Measurements from ENCODE around the gene TBRG4.

TBRG4 gene

DNA sequence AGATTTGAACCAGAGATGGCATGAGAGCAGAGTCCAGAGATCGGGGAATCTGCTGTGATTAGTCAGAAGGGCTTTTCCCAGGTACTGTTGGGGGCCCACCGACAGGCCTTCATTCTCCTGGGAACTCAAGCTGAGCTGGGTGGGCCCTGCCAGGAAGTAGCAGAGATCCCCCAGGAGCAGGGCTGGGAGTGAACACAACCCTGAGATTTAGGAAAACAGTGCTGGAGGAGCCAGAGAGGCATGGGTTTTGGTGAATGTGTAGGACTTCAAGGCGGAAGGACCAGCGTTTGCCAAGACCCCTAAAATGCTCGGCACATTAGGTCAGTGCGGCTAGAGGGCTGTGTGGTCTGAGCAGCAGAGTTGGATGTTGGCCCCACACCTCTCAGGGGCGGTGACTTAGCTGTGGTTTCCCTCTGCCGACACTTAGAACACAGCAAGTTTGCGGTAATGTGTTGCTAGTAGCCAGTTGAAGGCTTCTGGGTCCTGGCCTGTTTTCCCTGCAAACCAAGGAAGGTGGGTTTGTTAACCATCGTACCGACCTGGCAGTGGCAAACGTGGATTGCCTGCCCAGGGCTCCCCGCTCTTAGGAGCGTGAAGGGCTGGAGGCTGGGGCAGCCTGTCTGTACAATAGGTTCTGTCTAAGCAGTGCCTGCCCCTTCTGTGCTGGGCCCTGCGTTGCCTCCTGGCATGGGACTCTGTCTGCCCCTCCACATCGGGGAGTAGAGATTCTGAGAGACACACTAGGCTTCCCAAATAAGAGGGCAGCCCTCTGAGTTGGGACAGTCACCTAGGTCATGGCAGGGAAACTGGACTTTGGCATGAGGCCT, 36.8 kb downstream of the TBRG4 start:
- no peak for DNase-seq (ENCODE audit: low read depth in 2 of 2)

DNA sequence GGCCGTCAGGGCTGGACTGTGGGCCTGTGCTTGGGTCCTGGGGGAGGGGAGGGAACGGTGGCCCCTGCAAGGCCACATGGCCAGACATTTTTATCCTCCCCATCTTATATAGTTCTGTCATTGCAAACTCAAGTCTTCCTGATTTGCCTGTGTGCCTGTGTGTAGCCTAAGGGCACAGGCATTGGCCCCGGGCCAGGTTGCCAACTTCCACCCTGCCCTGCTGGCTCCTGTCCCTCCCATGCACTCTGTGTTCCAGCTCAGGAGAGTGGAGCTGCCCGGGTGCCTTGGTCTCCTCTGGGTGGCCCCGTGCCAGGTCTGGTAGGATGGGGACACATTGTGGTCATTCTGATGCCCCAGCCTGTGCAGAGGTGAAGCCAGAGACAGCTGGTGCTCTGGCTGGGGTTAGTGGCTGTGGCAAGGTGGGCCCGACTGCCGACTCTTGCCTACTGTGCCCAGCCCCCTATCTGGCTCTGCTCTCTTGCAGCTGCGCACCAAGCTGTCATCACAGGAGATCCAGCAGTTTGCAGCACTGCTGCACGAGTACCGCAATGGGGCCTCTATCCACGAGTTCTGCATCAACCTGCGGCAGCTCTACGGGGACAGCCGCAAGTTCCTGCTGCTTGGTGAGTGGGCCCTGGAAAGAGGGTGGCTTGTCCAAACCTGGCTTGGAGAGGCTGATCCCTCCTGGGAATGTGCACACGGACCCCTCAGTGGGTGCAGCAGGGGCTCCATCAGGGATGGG, 37.5 kb downstream of the TBRG4 start:
- DNase-seq (ENCODE audit: low read depth in 2 of 2), result no peak

DNA sequence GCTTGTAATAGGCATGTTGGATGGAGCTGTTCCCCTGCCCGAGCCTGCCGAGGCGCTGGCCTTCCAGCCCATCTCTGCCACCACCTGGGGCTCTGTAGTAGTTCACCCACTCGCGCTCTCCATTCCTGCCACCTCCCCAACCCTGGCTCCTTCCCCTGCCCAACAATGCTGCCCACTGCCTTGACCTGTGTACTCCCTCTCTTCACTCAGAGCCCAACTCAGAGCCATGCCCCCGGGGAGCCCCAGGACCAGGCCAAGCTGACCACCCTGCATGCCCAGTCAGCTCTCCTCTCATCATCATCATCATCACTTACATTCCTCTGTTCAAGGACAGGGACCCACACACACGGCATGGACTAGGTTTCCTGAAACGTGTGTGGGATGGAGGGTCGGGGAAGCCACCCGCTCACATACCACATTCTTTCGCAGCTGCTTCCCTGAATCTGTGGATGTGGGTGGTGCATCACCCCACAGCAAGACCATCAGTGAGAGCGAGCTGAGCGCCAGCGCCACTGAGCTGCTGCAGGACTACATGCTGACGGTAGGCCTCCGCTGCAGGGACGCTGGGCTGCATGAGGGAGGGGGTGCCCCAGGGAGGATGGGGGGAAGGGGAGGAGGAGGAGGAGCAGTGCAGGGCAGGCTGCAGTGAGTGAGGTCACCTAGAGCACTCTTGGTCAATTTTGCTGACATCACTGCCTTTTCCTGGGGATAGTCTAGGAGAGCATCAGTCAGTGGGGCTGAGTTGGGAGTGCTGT, 38.3 kb downstream of the TBRG4 start:
- no peak for DNase-seq (ENCODE audit: low read depth in 2 of 2)

DNA sequence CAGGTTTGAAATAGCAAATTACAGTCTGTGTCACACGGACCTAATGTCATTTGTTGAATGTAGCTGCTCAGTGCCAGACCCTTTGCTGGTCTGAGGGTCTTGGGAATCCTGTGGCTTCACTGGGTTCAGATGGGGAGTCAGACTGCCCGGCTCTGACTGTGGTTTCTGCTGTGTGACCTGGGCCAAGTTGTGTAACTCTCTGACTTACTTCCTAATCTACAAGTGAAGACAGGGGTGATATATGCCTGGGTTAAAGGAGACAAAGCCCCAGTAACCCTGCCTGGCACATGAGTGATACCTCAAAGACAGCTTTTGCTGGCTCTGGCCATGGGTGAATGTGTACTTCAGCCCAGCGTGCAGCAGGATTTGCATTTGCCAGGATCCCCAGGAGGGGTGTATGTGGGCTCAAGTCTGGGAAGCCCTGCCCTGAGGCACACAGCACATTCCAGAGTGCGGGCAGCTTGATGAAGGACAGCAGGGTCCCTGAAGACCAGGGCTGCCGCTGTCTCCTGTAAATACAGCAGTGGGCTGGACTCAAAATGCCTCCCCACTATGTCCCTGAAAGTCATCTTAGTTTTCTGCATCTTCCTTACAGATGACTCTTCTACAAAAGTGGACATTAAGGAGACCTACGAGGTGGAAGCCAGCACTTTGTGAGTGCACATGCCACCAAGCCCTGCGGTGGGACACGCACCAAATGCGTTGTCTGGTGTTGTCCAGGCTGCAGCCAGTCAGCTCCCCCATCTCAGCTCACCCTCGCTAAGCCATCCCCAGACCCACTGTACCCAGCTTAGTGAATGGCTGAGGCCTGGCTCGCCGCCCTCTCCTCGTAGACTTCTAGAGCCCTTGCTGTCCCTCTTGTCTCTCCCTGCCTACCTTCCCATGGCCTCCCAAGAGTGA, 39.1 kb downstream of the TBRG4 start:
- no peak for DNase-seq (ENCODE audit: low read depth in 2 of 2)

DNA sequence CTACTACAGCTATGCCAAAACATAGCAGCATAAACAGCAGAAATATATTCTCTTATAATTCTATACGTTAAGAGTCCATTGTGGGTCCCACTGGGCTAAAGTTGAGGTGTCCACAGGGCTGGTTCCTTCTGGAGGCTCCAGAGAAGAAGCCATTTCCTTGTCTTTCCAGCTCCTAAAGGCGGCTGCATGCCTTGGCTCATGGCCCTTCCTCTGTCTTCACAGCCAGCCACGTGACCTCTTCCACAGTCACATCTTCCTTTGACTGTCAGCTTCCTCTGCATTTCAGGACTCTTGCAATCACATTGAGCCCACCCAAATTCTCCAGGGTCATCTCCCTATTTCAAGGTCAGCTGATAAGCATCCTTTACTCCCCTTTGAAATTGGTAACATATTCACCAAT, 40.0 kb downstream of the TBRG4 start:
- no peak for DNase-seq (ENCODE audit: low read depth in 2 of 2)

DNA sequence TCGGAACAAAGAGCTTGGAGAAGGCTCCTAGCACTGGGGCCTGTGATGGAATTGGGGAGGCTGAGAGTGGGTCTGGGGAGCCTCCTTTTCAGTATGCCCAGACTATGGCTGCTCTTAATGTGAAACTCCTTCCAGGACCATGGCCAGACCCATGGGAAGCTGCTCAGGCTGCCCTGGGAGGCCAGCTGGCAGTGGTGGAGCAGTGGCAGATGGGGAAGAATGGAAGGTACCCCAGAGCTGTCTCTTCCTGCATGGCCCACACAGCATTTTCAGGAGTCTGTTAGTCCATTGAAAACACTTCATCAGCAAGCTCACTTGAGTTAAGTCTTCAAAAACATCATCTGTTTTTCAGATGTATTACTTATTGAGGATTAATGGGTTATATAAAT, 41.2 kb downstream of the TBRG4 start:
- no peak for DNase-seq (ENCODE audit: low read depth in 2 of 2)

DNA sequence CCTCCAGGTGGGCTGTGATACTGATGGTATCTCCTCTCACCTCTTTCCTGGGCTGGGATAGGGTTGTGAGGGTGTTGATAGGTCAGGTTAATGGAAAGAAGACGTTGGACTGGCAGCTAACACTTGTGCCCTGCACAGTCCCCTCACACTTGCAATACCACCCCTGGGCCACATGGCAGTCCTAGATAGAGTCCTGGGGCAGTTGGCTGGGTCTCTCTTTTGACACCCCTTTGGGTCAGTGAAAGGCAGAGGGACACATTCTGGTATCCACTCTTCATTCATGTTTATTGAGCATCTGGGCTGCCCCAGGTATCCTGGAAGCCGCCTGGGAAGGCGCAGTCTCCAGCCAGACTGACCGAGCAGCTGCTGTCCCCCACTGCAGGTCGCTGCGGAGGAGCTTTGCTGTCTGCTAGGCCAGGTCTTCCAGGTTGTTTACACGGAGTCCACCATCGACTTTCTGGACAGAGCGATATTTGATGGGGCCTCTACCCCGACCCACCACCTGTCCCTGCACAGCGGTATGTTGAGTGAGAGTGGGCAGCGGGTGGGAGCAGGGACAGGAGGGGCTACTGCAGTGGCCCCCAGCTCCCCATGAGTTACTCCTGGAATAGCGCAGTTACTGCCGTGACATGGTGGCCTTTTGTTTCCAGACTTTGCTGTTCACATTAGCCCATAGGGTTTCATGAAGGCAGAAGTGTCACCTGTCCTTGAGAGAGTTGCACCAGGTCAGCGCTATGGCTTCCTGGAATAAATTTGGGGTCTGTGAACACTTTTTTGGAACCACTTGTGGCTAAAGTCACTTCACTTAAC, 41.8 kb downstream of the TBRG4 start:
- no peak for DNase-seq (ENCODE audit: low read depth in 2 of 2)

DNA sequence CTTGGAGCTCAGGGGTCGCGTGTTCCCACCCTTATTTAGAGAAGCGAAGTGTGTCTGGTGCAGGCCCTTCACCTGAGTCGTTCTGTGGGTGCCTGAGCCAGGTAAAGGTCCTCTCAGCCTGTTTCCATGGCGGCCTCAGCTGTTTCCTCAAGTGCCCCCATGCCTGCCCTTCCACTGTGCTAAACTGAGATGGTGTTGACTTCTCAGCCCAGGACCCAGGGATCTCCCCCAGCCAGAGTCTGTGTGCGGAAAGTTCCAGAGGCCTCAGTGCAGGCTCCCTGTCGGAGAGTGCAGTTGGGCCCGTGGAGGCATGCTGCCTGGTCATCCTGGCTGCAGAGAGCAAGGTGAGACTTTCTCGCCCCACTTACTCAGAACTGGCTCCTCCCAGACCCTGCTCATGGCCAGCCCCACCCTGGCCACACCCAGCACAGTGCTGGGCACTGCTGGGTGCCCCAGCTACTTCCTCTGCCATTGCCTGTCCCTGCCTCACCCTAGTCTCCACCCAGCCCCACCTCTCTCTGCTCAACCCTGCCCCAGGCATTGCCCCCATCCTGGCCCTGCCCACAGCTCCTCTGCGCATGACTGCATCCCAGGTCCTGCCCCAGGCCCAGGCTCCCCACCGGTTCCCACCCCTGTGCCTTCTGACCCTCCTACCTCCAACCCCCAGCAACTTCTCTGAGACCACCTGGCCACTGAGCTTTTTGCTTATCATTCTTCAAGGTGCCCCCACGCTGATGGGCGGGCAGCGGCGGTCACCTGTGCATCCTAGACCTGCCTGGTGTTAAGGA, 43.1 kb downstream of the TBRG4 start:
- DNase-seq (ENCODE audit: low read depth in 2 of 2), result no peak

DNA sequence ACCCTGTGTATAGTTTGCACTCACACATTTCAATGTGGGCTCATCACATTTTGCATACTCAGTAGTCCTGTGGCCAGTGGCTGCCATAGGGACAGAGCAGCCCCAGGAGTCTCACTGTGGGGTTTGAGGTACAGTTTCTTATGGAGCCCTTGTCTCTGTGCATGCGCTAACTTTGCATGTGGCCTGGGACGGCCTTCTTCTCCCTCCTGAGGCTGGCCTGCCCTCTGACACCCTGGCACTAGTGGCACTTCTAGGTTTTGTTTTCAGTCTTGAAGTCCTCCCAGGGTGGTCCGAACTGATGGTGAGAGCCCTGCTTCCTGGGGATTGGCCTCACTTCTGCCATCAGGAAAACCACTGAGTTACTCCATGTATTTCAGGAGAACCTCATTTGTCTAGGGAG, 43.9 kb downstream of the TBRG4 start:
- no peak for DNase-seq (ENCODE audit: low read depth in 2 of 2)

DNA sequence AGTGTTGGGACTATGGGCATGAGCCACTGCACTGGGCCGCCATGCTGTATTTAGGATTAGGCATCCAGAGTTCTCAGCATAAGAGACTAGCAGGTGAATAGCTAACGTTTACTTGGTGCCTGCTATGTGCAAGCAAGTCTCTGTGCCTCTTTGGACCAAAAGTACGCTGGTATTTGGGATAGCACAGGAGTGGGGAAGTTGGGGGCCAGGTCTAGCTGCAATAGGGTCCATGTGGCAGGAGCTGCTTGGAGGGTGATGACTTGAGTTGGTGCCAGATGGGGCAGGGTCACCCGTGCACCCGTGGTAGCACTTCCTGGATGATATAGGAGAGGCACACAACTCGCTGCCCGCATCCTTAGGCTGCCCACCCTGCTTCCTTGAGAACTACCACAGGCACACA, 45.1 kb downstream of the TBRG4 start:
- no peak for DNase-seq (ENCODE audit: low read depth in 2 of 2)

DNA sequence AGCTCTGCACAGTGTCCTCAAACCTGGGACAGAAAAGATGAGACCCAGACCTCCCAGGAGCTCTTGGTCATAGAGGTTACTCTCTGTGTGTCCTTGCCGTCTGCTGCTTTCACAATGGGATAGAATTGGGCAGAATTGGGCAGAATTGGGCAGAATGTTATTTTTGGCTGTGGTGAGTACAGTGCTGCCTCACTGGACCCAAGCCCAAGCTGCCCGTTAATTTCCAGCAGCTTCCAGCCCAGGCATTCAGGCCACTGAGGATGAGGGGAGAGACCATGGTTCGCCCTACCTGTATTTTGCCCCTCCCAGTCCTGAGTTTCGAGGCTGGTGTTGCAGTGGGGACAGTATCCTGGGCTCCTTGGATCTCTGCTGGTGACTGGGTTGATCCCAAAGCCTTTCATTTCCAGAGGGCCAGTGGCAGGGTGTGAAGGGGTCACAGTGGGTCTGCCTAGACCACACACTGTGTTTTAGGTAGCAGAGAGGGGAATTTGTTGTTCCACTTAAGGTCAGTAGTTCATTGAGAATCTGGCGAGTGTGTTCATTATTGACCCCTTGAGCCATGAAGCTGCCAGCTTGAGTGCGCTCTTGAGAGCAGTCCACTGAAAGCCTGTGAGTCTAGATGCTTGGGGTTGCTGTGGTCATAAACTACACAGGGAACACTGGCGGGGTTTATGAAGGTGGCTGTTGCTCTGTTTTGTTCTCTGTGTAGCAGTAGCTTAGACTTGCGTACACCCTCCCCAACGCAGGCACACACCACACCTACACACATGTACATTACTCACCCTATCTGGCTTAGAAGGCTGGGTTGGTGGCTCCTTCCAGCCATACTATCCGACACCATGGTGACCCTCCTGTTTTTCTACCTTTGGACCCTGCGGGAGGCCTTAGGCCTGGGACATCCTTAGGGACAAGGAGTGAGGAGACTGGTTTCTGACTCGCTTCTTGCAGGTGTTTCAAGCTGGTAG, 46.2 kb downstream of the TBRG4 start:
- no peak for DNase-seq (ENCODE audit: low read depth in 2 of 2)

DNA sequence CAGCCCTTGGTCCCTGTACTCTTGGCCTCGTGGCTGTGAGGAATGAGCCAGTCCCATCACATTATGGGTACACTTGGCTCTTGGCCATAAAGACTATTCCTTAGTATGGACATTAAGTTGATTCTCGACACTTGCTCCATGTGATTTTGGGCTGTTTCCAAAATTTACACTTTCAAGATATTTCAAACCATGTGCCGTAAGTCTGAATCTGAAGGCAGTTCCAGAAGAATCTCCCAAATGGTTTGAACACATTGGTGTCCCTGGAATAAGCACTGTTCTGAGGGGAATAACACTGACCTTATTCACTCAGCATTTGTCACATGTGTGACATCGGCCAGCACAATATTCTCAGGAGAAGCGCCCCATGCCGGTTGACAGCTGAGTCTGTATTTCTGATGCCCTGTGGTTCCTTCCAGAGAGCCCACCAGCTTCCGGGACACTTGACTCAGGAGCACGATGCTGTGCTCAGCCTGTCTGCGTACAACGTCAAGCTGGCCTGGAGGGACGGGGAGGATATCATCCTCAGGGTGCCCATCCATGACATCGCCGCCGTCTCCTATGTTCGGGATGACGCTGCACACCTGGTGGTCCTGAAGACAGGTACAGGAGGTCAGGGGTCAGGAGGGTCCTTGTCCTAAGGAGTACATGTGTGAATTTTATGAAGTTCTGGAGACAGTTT, 47.3 kb downstream of the TBRG4 start:
- DNase-seq (ENCODE audit: low read depth in 2 of 2), result no peak

DNA sequence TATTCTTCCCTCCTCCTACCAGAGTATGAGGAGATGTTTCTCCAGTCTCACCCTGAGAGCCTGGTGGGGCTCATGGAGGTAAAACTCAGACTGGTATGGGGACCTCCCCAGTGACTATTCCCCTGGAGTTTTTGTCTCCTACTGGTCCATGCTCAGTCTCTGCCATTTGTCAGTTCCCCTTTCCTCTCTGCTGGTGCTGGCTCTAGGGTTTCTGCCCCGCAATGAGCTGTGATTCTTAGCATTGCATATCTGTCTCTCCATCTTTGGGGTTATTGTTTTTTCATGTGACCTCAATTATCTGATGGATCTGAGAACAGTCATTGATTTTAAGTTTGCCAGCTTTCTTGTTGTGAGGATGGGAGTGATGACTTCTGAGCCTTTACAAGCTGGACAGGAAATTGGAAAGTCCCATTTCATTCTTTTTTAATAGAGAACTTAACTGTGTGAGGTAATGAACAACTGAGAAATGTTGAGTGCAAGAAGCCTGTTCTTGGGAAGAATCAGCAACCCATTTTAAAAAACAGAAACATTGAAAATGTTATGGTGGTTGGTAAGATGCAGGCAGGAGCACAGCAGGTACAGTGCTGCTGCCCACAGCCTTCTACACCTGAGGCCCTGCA, 49.6 kb downstream of the TBRG4 start:
- no peak for DNase-seq (ENCODE audit: low read depth in 2 of 2)

DNA sequence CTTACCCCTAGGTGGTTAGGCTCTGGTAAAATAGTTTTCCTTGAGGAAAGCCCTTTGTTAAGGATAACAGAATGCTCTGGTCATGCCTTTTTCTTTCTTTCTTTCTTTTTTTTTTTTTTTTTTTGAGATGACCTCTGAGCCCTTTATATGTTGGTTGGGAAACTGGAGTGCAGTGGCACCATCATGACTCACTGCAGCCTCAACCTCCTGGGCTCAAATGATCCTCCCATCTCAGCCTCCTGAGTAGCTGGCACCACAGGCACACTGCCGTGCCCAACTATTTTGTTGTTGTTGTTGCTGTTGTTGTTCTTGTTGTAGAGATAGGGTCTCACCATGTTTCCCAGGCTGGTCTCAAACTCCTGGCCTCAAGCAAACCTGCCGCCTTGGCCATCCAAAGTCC, 50.1 kb downstream of the TBRG4 start:
- no peak for DNase-seq (ENCODE audit: low read depth in 2 of 2)

DNA sequence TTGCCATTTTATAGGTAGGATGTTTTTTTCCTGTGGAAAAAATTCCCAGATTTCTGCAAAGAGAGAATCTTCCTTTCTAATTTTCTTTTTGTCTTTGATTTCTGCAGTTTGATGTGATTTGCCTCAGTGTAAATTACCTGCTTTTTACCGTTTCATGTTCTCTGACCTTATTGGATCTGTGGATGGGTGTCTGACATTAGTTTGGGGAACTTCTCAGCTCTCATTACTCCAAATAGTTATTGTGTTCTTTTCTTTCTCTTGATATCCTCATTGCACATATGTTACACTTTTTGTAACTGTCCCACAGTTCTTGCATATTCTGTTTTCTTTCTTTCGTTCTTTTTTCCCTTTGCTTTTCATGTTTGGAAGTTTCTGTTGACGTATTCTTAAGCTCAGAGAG, 51.2 kb downstream of the TBRG4 start:
- no peak for DNase-seq (ENCODE audit: low read depth in 2 of 2)

DNA sequence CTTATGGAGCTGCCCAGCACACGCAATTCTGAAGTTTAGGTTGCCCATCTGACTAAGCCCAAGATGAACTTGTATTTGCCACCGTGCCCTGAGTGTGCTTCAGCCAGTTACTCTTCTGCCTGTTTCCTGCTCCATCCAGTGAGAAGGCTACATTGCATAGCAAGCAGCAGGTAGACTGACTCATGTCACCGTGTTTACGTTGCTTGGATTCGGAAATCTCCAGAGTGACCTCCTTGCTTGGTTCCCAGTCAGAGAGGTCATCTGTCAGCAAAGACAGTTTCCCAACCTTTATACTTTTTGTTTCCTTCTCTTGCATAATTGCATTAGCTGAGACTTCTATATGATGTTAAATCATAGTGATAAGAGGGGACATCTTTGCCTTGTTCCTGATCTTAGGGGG, 53.6 kb downstream of the TBRG4 start:
- DNase-seq (ENCODE audit: low read depth in 2 of 2), result no peak

DNA sequence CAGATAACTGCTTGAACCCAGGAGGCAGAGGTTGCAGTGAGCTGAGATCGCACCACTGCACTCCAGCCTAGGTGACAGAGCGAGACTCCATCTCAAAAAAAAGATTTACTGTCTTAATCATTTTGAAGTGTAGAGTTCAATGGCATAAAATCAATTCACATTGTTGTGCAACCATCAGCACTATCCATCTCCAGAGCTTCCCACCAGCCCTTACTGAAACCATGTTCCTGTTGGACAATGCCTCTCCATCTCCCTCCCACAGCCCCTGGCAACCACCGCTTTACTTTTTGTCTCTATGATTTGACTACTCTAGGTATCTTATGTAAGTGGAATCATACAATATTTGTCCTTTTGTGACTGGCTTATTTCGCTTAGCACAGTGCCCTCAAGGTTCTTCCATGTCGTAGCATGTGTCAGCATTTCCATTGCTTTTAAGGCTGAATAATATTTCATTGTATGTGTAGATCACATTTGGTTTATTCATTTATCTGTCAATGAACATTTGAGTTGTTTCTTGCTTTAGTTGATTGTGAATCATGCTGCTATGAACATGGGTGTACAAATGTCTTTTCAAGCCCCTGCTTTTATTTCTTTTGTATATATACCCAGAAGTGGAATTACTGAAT, 55.8 kb downstream of the TBRG4 start:
- no peak for DNase-seq (ENCODE audit: low read depth in 2 of 2)

All from stimulated activated CD8-positive, alpha-beta memory T cell treated with anti-CD3 and anti-CD28 coated beads, Interleukin-2, amount 100 ng/mL, for 1 hour (primary cell).